Measurements from ENCODE around the gene SLC44A3.

- TF ChIP-seq EZH2 (optimal IDR thresholded peaks at IDR 0.05; ENCODE audit: low read depth, low read length) (no peak), CTCF (IDR thresholded peaks at IDR 0.05; ENCODE audit: low read length) (no peak)
Measured at GRCh38 chr1:94927405-94928175, 107.4 kb downstream of the SLC44A3 start.
